ENCODE results near the gene HK3. TPM values are rescaled to one million over a fixed set of nuclear protein-coding genes. Genes with fewer than 3 reads are reported as not detected.
"Not testable (repeated sequence)": the region's sequence is repeated elsewhere in the genome, so short reads cannot be mapped to it uniquely, and the experiment has no call there.

Gene HK3
- total and polyA plus RNA-seq, 4 experiments from 2014 or later: 1.5 to 3.1 TPM; not detected in 2

DNA sequence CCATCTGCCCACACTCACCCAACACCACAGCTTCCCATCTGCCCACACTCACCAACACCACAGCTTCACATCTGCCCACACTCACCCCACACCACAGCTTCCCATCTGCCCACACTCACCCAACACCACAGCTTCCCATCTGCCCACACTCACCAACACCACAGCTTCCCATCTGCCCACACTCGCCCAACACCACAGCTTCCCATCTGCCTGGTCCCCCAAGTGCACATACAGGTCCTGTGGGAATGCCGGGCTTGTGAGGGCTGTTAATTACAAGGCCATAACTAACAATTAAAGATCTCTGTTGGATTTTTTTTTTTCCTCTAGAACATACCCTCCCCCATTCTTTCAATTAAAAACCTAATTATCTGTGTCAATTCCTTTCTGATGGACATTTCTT, 26.1 kb downstream of the HK3 start:
- H3K36me3 ChIP-seq (ENCODE audit: insufficient read depth, low read length); H3K4me3 ChIP-seq (ENCODE audit: low read length in 2 of 2); POLR2A ChIA-PET (ENCODE audit: partially characterized antibody); H3K27me3 ChIP-seq (ENCODE audit: insufficient read depth, low read length); H3K9me3 Mint-ChIP-seq; H3K36me3 Mint-ChIP-seq; H3K9me3 ChIP-seq (ENCODE audit: control insufficient read depth in 1 of 2, low read length in 2 of 2); H3K27ac ChIP-seq (ENCODE audit: low read depth, low read length); H3K4me3 Mint-ChIP-seq; intact Hi-C loops (cut with micrococcal nuclease); H3K4me1 ChIP-seq (ENCODE audit: insufficient read depth, low read length): not testable (repeated sequence)
- CTCF ChIA-PET (ENCODE audit: partially characterized antibody): interaction anchor here (1.5 kb wide), 1 partner anchor 212 kb away, joined by 3 read pairs; no protein-coding TSS in a partner anchor
- Mint-ChIP-seq H3K27ac (peak overlapping the region in 2 of 7 donors; percentile 47 to 59), H3K4me1 (peaks cover 6 to 17% (median 12%) of the 10 kb centered on the region in 4 donors), H3K27me3 (peaks cover 12 to 14% of the 10 kb centered on the region in 2 donors)
- peak in 4 of 5 donors; percentile 8 to 23 (median 18) for DNase-seq

DNA sequence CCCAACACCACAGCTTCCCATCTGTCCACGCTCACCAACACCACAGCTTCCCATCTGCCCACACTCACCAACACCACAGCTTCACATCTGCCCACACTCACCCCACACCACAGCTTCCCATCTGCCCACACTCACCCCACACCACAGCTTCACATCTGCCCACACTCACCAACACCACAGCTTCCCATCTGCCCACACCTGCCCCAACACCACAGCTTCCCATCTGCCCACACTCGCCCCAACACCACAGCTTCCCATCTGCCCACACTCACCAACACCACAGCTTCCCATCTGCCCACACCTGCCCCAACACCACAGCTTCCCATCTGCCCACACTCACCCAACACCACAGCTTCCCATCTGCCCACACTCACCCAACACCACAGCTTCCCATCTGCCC, 26.6 kb downstream of the HK3 start:
- CTCF ChIA-PET (ENCODE audit: partially characterized antibody): interaction anchor here (1.5 kb wide), 1 partner anchor 212 kb away, joined by 3 read pairs; no protein-coding TSS in a partner anchor
- H3K36me3 ChIP-seq (ENCODE audit: insufficient read depth, low read length); H3K4me3 Mint-ChIP-seq; H3K9me3 Mint-ChIP-seq; intact Hi-C loops (cut with micrococcal nuclease); H3K36me3 Mint-ChIP-seq; H3K4me3 ChIP-seq (ENCODE audit: low read length in 2 of 2); H3K9me3 ChIP-seq (ENCODE audit: control insufficient read depth in 1 of 2, low read length in 2 of 2); POLR2A ChIA-PET (ENCODE audit: partially characterized antibody); H3K4me1 ChIP-seq (ENCODE audit: insufficient read depth, low read length); H3K27me3 ChIP-seq (ENCODE audit: insufficient read depth, low read length); H3K27ac ChIP-seq (ENCODE audit: low read depth, low read length): not testable (repeated sequence)
- Mint-ChIP-seq H3K27ac (peak overlapping the region in 1 of 7 donors; percentile 59), H3K27me3 (peaks cover 13 to 14% of the 10 kb centered on the region in 2 donors), H3K4me1 (peaks cover 6 to 17% (median 12%) of the 10 kb centered on the region in 4 donors)
- peak in 2 of 5 donors; percentile 13 to 18 for DNase-seq

- Mint-ChIP-seq H3K27me3 (peaks cover 11 to 16% of the 10 kb centered on the region in 2 donors), H3K4me1 (peaks cover 1 to 11% (median 7%) of the 10 kb centered on the region in 4 donors)
- H3K27ac ChIP-seq (ENCODE audit: low read depth, low read length); intact Hi-C loops (cut with micrococcal nuclease); H3K9me3 ChIP-seq (ENCODE audit: control insufficient read depth in 1 of 2, low read length in 2 of 2); H3K36me3 Mint-ChIP-seq; H3K4me3 ChIP-seq (ENCODE audit: low read length in 2 of 2); DNase-seq; H3K27ac Mint-ChIP-seq; CTCF ChIA-PET (ENCODE audit: partially characterized antibody); H3K9me3 Mint-ChIP-seq; POLR2A ChIA-PET (ENCODE audit: partially characterized antibody); H3K4me3 Mint-ChIP-seq; H3K36me3 ChIP-seq (ENCODE audit: insufficient read depth, low read length); H3K4me1 ChIP-seq (ENCODE audit: insufficient read depth, low read length); H3K27me3 ChIP-seq (ENCODE audit: insufficient read depth, low read length): not testable (repeated sequence)
Measured at GRCh38 chr5:176870644-176871043, 28.5 kb downstream of the HK3 start.

GRCh38 chr5:176870110-176870591, 29.0 kb downstream of the HK3 start:
- H3K27me3 ChIP-seq (ENCODE audit: insufficient read depth, low read length): no peaks in the 10 kb centered on the region
- Mint-ChIP-seq H3K36me3 (no peaks in the 10 kb centered on the region), H3K9me3 (peaks cover 0 to 8% (median 0%) of the 10 kb centered on the region in 8 donors), H3K27me3 (peaks cover 11% of the 10 kb centered on the region in 2 donors), H3K27ac (no peak overlapping the region), H3K4me1 (peaks cover 1 to 7% (median 4%) of the 10 kb centered on the region in 4 donors), H3K4me3 (no peak overlapping the region)
- H3K36me3 ChIP-seq (ENCODE audit: insufficient read depth, low read length): no peaks in the 10 kb centered on the region
- H3K9me3 ChIP-seq (ENCODE audit: control insufficient read depth in 1 of 2, low read length in 2 of 2): no peaks in the 10 kb centered on the region
- no peak for DNase-seq
- ChIA-PET CTCF (ENCODE audit: partially characterized antibody) (no interaction called here), POLR2A (ENCODE audit: partially characterized antibody) (no interaction called here)
- intact Hi-C loops (cut with micrococcal nuclease): no loop called here
- H3K27ac ChIP-seq (ENCODE audit: low read depth, low read length): no peak overlapping the region
- no peak overlapping the region for H3K4me3 ChIP-seq (ENCODE audit: low read length in 2 of 2)
- H3K4me1 ChIP-seq (ENCODE audit: insufficient read depth, low read length): no peaks in the 10 kb centered on the region

- H3K36me3 Mint-ChIP-seq: no peaks in the 10 kb centered on the region
- peaks cover 1 to 6% (median 3%) of the 10 kb centered on the region in 4 donors for H3K4me1 Mint-ChIP-seq
- CTCF ChIA-PET (ENCODE audit: partially characterized antibody): no interaction called here
- peaks cover 0 to 6% (median 0%) of the 10 kb centered on the region in 8 donors for H3K9me3 Mint-ChIP-seq
- H3K4me3 Mint-ChIP-seq: no peak overlapping the region
- H3K27ac Mint-ChIP-seq: no peak overlapping the region
- no peaks in the 10 kb centered on the region for H3K4me1 ChIP-seq (ENCODE audit: insufficient read depth, low read length)
- no peak overlapping the region for H3K4me3 ChIP-seq (ENCODE audit: low read length in 2 of 2)
- intact Hi-C loops (cut with micrococcal nuclease): no loop called here
- peaks cover 7 to 11% of the 10 kb centered on the region in 2 donors for H3K27me3 Mint-ChIP-seq
- DNase-seq: no peak
- POLR2A ChIA-PET (ENCODE audit: partially characterized antibody): no interaction called here
- H3K9me3 ChIP-seq (ENCODE audit: control insufficient read depth in 1 of 2, low read length in 2 of 2): no peaks in the 10 kb centered on the region
- H3K36me3 ChIP-seq (ENCODE audit: insufficient read depth, low read length): no peaks in the 10 kb centered on the region
- no peak overlapping the region for H3K27ac ChIP-seq (ENCODE audit: low read depth, low read length)
- no peaks in the 10 kb centered on the region for H3K27me3 ChIP-seq (ENCODE audit: insufficient read depth, low read length)
Measured at GRCh38 chr5:176869501-176870109, 29.5 kb downstream of the HK3 start.

DNA sequence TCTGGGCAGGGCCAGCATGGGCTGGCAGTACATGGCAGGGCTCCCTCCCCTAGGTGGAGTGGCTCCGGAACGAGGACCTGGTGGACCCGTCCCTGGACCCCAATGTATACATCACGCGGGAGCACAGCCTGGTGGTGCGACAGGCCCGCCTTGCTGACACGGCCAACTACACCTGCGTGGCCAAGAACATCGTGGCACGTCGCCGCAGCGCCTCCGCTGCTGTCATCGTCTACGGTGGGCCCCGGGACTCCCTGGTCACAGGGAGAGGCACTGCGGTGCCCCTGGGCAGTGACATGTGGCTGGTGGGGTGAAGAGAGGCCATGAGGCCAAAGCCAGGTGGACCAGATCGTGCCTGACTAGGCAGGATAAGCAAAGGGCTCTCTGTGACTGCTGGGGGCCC, 30.4 kb downstream of the HK3 start:
- no peak overlapping the region for H3K27ac ChIP-seq (ENCODE audit: low read depth, low read length)
- H3K4me3 Mint-ChIP-seq: no peak overlapping the region
- H3K9me3 Mint-ChIP-seq: peaks cover 0 to 6% (median 0%) of the 10 kb centered on the region in 8 donors
- ChIA-PET CTCF (ENCODE audit: partially characterized antibody) (no interaction called here), POLR2A (ENCODE audit: partially characterized antibody) (no interaction called here)
- H3K9me3 ChIP-seq (ENCODE audit: control insufficient read depth in 1 of 2, low read length in 2 of 2): no peaks in the 10 kb centered on the region
- H3K27ac Mint-ChIP-seq: no peak overlapping the region
- peaks cover 10 to 11% of the 10 kb centered on the region in 2 donors for H3K27me3 Mint-ChIP-seq
- H3K4me1 Mint-ChIP-seq: peaks cover 1 to 6% (median 3%) of the 10 kb centered on the region in 4 donors
- H3K4me1 ChIP-seq (ENCODE audit: insufficient read depth, low read length): no peaks in the 10 kb centered on the region
- no peaks in the 10 kb centered on the region for H3K27me3 ChIP-seq (ENCODE audit: insufficient read depth, low read length)
- no peak for DNase-seq
- H3K36me3 Mint-ChIP-seq: no peaks in the 10 kb centered on the region
- H3K4me3 ChIP-seq (ENCODE audit: low read length in 2 of 2): no peak overlapping the region
- H3K36me3 ChIP-seq (ENCODE audit: insufficient read depth, low read length): no peaks in the 10 kb centered on the region
- intact Hi-C loops (cut with micrococcal nuclease): no loop called here

DNA sequence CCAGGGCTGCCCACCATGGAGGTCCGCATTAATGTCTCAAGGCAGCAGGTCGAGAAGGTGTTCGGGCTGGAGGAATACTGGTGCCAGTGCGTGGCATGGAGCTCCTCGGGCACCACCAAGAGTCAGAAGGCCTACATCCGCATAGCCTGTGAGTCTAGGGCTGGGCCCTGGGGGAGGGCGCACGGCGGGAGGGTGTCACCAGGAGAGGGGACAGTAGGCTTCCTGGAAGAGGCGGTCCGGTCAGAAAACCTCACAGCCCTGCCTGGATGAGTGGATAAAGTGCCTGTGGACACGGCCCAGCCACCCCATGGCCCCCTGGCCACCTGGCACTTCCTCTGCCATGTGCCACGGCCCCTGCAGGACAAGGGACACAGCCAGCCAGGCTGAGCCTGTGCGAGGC, 31.0 kb downstream of the HK3 start:
- Mint-ChIP-seq H3K4me1 (peaks cover 0 to 6% (median 3%) of the 10 kb centered on the region in 4 donors), H3K27me3 (peaks cover 10 to 13% of the 10 kb centered on the region in 2 donors), H3K27ac (no peak overlapping the region), H3K4me3 (no peak overlapping the region), H3K36me3 (no peaks in the 10 kb centered on the region), H3K9me3 (peaks cover 0 to 4% (median 0%) of the 10 kb centered on the region in 8 donors)
- Histone ChIP-seq H3K27ac (ENCODE audit: low read depth, low read length) (no peak overlapping the region), H3K36me3 (ENCODE audit: insufficient read depth, low read length) (no peaks in the 10 kb centered on the region), H3K27me3 (ENCODE audit: insufficient read depth, low read length) (no peaks in the 10 kb centered on the region), H3K9me3 (ENCODE audit: control insufficient read depth in 1 of 2, low read length in 2 of 2) (no peaks in the 10 kb centered on the region), H3K4me3 (ENCODE audit: low read length in 2 of 2) (no peak overlapping the region), H3K4me1 (ENCODE audit: insufficient read depth, low read length) (no peaks in the 10 kb centered on the region)
- ChIA-PET POLR2A (ENCODE audit: partially characterized antibody) (no interaction called here), CTCF (ENCODE audit: partially characterized antibody) (no interaction called here)
- intact Hi-C loops (cut with micrococcal nuclease): no loop called here
- DNase-seq: no peak

Data from CD4-positive, alpha-beta memory T cell (primary cell).